BE2C (cell line): ENCODE results near the gene TANC1.

ENCODE experiments used
- DNase-seq: peaks from one replicate; pipeline ENCODE4 v3.0.0-alpha.2; 2020
- H3K27me3 ChIP-seq: fragments of 250-450 bp; sonication (Bioruptor Pico); 2 replicates; pipeline ENCODE4 v1.5.1; 2020; ENCODE audit warnings: mild to moderate bottlenecking
- H3K36me3 ChIP-seq: fragments of 250-450 bp; sonication (Bioruptor Pico); 2 replicates; pipeline ENCODE4 v1.5.1; 2020; ENCODE audit warnings: mild to moderate bottlenecking
- H3K4me1 ChIP-seq: fragments of 250-450 bp; sonication (Bioruptor Pico); 2 replicates; pipeline ENCODE4 v1.5.1; 2020
- H3K4me3 ChIP-seq: 2 replicates; pipeline ENCODE4 v1.5.1; 2011; ENCODE audit warnings: low read depth, low read length
- H3K9me3 ChIP-seq: fragments of 250-450 bp; sonication (Bioruptor Pico); 2 replicates; pipeline ENCODE4 v1.5.1; 2020
- TF ChIP-seq, protein P1 (sequence below): IDR thresholded peaks from 2 replicates; pipeline ENCODE4 v1.5.1; 2012; ENCODE audit warnings: mild to moderate bottlenecking, low read depth, low read length

Gene TANC1

DNA sequence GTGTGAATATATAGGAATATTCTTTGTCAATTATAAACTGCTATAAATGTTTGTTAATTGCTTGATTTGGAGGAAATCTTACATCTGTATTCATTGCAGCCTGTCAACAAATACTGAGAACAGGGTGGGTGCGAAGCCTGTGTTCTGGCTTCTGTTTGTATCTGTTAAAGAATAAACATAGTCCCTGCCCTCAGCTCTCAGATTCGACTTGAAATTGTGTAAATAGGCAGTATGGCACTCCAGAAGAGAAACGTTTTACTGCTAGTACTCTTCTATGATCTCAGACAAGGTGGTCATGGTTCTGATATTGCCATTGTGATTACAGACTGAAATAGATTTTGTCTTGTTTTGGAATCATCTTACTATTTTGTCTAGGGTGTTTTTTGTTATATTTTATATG lies 92.1 kb downstream of the TANC1 start:
- Histone ChIP-seq H3K36me3 (no peaks in the 10 kb centered on the region), H3K9me3 (no peaks in the 10 kb centered on the region), H3K4me1 (no peaks in the 10 kb centered on the region), H3K4me3 (no peak overlapping the region), H3K27me3 (no peaks in the 10 kb centered on the region)
- TF ChIP-seq, protein P1, sequence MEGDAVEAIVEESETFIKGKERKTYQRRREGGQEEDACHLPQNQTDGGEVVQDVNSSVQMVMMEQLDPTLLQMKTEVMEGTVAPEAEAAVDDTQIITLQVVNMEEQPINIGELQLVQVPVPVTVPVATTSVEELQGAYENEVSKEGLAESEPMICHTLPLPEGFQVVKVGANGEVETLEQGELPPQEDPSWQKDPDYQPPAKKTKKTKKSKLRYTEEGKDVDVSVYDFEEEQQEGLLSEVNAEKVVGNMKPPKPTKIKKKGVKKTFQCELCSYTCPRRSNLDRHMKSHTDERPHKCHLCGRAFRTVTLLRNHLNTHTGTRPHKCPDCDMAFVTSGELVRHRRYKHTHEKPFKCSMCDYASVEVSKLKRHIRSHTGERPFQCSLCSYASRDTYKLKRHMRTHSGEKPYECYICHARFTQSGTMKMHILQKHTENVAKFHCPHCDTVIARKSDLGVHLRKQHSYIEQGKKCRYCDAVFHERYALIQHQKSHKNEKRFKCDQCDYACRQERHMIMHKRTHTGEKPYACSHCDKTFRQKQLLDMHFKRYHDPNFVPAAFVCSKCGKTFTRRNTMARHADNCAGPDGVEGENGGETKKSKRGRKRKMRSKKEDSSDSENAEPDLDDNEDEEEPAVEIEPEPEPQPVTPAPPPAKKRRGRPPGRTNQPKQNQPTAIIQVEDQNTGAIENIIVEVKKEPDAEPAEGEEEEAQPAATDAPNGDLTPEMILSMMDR: no peak
- DNase-seq: no peak

DNA sequence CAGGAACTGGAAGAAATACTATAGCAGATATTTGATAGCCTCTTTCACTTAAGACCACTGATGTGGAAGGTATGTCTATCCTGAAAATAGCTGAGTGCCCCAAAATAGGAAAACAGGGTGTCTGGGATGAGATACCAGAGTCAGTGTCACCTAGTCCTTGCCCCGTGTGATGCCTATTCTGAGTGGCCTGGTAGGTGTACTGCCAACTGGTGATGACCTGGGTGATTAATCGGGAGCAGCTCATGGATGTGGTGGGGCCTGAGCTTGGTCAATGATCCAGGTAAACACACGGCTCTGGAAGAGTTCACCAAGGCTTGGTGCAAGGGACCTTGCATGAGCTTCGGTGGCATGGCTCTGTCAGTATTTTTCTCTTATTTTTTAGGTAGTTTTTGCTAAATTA lies 95.2 kb downstream of the TANC1 start:
- Histone ChIP-seq H3K9me3 (no peaks in the 10 kb centered on the region), H3K27me3 (no peaks in the 10 kb centered on the region), H3K36me3 (no peaks in the 10 kb centered on the region), H3K4me1 (no peaks in the 10 kb centered on the region), H3K4me3 (no peak overlapping the region)
- DNase-seq: no peak
- TF ChIP-seq, protein P1: no peak

DNA sequence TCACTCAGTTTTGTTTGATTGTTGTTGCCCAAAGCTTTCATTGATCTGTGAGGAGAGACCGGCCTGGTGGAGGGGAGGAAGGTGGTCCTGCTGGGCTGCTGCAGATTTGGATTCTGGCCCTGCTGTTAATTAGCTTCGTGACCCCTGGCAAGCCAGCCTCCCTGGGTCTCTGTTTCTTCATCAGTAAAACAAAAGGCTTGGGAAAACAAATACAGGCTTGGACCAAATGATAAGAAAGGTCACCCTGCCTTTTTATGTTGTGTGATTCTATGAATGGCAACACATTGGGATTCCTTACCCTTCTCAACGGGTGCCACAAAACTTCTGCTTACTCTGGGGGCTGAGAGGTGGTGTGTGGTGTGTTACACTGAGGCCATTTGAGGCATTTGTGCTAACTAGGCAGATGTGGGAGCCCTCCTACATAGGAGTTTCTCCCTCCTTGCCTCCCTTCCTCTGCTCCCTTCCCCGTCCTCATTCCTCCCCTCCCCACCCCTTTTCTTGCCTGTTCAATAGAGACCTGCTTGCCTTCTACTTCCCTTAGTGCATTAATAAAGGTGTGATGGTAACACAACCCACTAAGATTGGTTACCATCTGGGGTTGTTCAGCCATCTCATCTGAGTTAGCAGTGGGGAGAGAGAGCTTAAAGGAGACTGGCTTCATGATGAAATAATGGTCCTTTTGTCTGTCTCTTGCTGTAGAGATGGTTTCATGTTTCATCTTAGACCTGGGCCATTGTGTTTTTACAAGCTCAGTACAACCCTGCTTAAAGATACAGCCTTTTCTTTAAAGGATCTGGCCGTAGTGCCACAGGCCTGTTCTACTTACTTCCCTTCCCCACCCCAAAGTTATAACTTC lies 96.2 kb downstream of the TANC1 start:
- no peaks in the 10 kb centered on the region for H3K4me1 ChIP-seq
- no peaks in the 10 kb centered on the region for H3K9me3 ChIP-seq
- no peaks in the 10 kb centered on the region for H3K27me3 ChIP-seq
- H3K4me3 ChIP-seq: no peak overlapping the region
- no peaks in the 10 kb centered on the region for H3K36me3 ChIP-seq
- DNase-seq: no peak
- TF ChIP-seq, protein P1: no peak

DNA sequence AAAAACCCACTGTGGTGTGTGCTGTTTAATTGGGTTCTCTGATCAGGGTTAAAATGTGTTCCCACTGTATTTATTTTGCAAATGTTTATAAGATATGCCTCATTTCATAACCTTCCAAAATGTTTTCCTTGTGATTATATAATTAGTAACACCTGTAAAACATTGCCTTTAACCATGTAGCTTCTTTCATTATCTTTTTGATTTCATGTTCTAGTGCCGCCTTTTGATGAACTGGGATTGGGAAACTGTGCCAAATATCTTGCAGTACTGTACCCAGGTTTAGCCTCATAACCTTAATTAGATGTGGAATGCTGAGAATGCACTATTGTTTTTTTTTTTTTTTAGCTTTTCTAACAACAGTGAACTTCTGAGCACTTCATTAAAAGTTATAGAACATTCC lies 96.9 kb downstream of the TANC1 start:
- TF ChIP-seq, protein P1: no peak
- H3K4me1 ChIP-seq: no peaks in the 10 kb centered on the region
- no peaks in the 10 kb centered on the region for H3K9me3 ChIP-seq
- H3K27me3 ChIP-seq: no peaks in the 10 kb centered on the region
- no peaks in the 10 kb centered on the region for H3K36me3 ChIP-seq
- H3K4me3 ChIP-seq: no peak overlapping the region
- no peak for DNase-seq

DNA sequence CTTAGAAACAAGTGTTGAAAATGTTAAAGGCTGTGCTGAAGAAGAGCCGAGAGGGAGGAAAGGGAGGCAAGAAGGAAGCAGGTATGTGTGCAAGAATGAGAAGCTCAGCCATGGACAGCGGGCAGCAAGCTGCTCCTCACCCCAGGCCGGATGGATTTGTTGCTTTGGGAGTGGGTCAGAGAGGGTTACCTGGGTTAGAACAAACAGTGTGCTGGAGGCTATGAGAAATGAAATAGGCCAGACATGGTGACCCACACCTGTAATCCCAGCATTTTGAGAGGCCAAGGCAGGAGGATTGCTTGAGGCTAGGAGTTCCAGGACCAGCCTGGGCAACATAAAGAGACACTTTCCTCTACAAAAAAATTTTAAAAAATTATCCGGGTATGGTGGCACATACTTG lies 97.5 kb downstream of the TANC1 start:
- Histone ChIP-seq H3K36me3 (no peaks in the 10 kb centered on the region), H3K27me3 (no peaks in the 10 kb centered on the region), H3K4me1 (no peaks in the 10 kb centered on the region), H3K4me3 (no peak overlapping the region), H3K9me3 (no peaks in the 10 kb centered on the region)
- no peak for DNase-seq
- TF ChIP-seq, protein P1: no peak

DNA sequence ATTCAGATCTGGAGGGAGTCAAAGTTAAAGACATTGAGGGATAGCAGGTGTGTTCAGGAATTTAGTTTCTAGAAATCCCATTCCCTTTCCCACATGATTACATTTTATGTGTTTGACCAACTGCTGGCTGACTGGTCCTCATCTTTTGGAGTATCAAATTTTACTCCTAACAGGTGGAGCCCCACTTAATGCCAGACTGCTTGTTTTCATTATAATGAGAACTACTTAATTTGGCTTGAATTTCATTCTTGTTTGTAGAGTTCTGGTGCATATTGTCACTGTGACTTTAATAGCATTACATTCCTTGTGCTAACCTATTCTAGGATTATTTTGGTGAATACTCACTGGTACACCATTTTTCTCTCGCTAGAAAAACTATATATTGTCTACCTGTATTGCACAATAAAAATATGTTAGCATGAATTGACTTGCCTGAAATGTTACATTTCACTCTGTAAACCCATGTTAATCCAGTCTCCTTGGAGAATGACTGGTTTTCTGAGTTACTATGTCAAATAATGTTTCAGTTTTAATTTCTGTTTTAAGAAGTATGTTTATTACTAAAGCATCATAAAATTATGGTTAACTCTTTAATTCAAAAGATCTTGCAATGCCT lies 98.2 kb downstream of the TANC1 start:
- Histone ChIP-seq H3K9me3 (no peaks in the 10 kb centered on the region), H3K4me1 (no peaks in the 10 kb centered on the region), H3K4me3 (no peak overlapping the region), H3K27me3 (no peaks in the 10 kb centered on the region), H3K36me3 (no peaks in the 10 kb centered on the region)
- no peak for DNase-seq
- TF ChIP-seq, protein P1: no peak
